GM19023 (cell line): Measurements from ENCODE around the gene LLGL2.

Source experiments
- ATAC-seq: cut with Tn5 transposase; IDR thresholded peaks from one replicate; pipeline ENCODE4 v1.9.1; 2021; ENCODE audit warnings: mild to moderate bottlenecking, moderate library complexity; ENCODE audit not compliant: unreplicated experiment

Gene LLGL2

GRCh38 chr17:75521951-75522727 is 3.4 kb upstream of the LLGL2 start:
- ATAC-seq, result no peak

GRCh38 chr17:75523647-75524046 is 1.9 kb upstream of the LLGL2 start:
- no peak for ATAC-seq

GRCh38 chr17:75524269-75524969 is 1.1 kb upstream of the LLGL2 start:
- no peak for ATAC-seq

GRCh38 chr17:75525806-75526554 is 483 bp downstream of the LLGL2 start:
- ATAC-seq, result no peak

GRCh38 chr17:75526555-75527270 is 1.2 kb downstream of the LLGL2 start:
- no peak for ATAC-seq

GRCh38 chr17:75530837-75531720 is 5.6 kb downstream of the LLGL2 start:
- ATAC-seq, result no peak

GRCh38 chr17:75531721-75532072 is 6.2 kb downstream of the LLGL2 start:
- no peak for ATAC-seq

- ATAC-seq, result no peak
These were observed 9.6 kb downstream of the LLGL2 start for GRCh38 chr17:75535119-75535537.

GRCh38 chr17:75535871-75536270 is 10.4 kb downstream of the LLGL2 start:
- no peak for ATAC-seq

GRCh38 chr17:75536366-75536765 is 10.9 kb downstream of the LLGL2 start:
- ATAC-seq, result no peak

GRCh38 chr17:75539967-75540729 is 14.7 kb downstream of the LLGL2 start:
- ATAC-seq, result no peak

- no peak for ATAC-seq
These were observed 15.5 kb downstream of the LLGL2 start for GRCh38 chr17:75540923-75541503.

- ATAC-seq, result no peak
These were observed 16.7 kb downstream of the LLGL2 start for GRCh38 chr17:75542229-75542628.

- no peak for ATAC-seq
These were observed 17.3 kb downstream of the LLGL2 start for GRCh38 chr17:75542728-75543336.

- no peak for ATAC-seq
These were observed 18.8 kb downstream of the LLGL2 start for GRCh38 chr17:75544250-75544649.

- ATAC-seq, result no peak
These were observed 20.7 kb downstream of the LLGL2 start for GRCh38 chr17:75546181-75546580.

- no peak for ATAC-seq
These were observed 21.6 kb downstream of the LLGL2 start for GRCh38 chr17:75547091-75547490.

GRCh38 chr17:75548813-75549212 is 23.3 kb downstream of the LLGL2 start:
- ATAC-seq, result no peak
